Measurements from ENCODE around the gene SENP1.
A peak's percentile ranks its signal among the peaks of the same experiment; 100 is the strongest.

The SENP1 gene

GRCh38 chr12:48036818-48037217 is 69.1 kb downstream of the SENP1 start:
- DNase-seq (ENCODE audit: low spot score): no peak

GRCh38 chr12:48034835-48035805 is 70.8 kb downstream of the SENP1 start:
- no peak for DNase-seq (ENCODE audit: low spot score)

GRCh38 chr12:48033451-48033850 is 72.4 kb downstream of the SENP1 start:
- no peak for DNase-seq (ENCODE audit: low spot score)

GRCh38 chr12:48032597-48032996 is 73.3 kb downstream of the SENP1 start:
- no peak for DNase-seq (ENCODE audit: low spot score)

GRCh38 chr12:48031135-48031960 is 74.5 kb downstream of the SENP1 start:
- DNase-seq (ENCODE audit: low spot score): no peak

- DNase-seq (ENCODE audit: low spot score): no peak
Measured at GRCh38 chr12:48030173-48030650, 75.7 kb downstream of the SENP1 start.

GRCh38 chr12:48029491-48030172 is 76.2 kb downstream of the SENP1 start:
- no peak for DNase-seq (ENCODE audit: low spot score)

GRCh38 chr12:48028541-48029431 is 77.1 kb downstream of the SENP1 start:
- no peak for DNase-seq (ENCODE audit: low spot score)

GRCh38 chr12:48027183-48028002 is 78.5 kb downstream of the SENP1 start:
- no peak for DNase-seq (ENCODE audit: low spot score)

- no peak for DNase-seq (ENCODE audit: low spot score)
Measured at GRCh38 chr12:48026060-48026827, 79.6 kb downstream of the SENP1 start.

- no peak for DNase-seq (ENCODE audit: low spot score)
Measured at GRCh38 chr12:48025281-48025680, 80.6 kb downstream of the SENP1 start.

- DNase-seq (ENCODE audit: low spot score): no peak
Measured at GRCh38 chr12:48024735-48025134, 81.1 kb downstream of the SENP1 start.

- DNase-seq (ENCODE audit: low spot score): no peak
Measured at GRCh38 chr12:48023386-48023785, 82.5 kb downstream of the SENP1 start.

GRCh38 chr12:48022676-48023385 is 83.0 kb downstream of the SENP1 start:
- peak; percentile 35 for DNase-seq (ENCODE audit: low spot score)

GRCh38 chr12:48022180-48022521 is 83.7 kb downstream of the SENP1 start:
- DNase-seq (ENCODE audit: low spot score): no peak

GRCh38 chr12:48021485-48022179 is 84.2 kb downstream of the SENP1 start:
- DNase-seq (ENCODE audit: low spot score): no peak

- DNase-seq (ENCODE audit: low spot score): no peak
Measured at GRCh38 chr12:48019639-48020265, 86.1 kb downstream of the SENP1 start.

- no peak for DNase-seq (ENCODE audit: low spot score)
Measured at GRCh38 chr12:48018618-48018995, 87.3 kb downstream of the SENP1 start.
